CD4-positive, alpha-beta T cell treated with Interleukin-17A for 1 hour (primary cell): ENCODE results near the gene NDUFA3.
"Not testable (repeated sequence)": the region's sequence is repeated elsewhere in the genome, so short reads cannot be mapped to it uniquely, and the experiment has no call there.

ENCODE experiments used
- DNase-seq: peaks from one replicate; pipeline ENCODE4 v3.0.0-alpha.2; 2020

The NDUFA3 gene

GRCh38 chr19:54102421-54103169 lies at the start of gene NDUFA3:
NDUFA3 (plus strand) TSS chr19:54102855; CDS start chr19:54102879, 24 bp downstream.
- DNase-seq = peak; percentile 98

DNA sequence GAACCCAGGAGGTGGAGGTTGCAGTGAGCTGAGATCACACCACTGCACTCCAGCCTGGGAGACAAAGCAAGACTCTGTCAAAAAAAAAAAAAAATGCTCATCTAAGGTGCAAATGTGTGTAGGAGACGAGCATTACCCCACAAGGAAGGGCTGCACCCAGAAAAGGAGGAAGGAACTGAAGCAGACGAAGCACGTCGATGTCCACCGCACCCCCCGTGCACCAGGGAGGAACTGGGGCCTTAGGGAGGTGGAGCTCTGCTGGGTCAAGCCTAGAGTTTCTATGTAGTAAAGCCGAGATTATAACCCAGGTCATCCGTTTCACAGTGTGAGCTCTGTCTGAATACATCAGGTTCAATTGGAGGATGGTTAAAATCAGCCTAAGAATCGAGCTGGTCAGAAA lies 40.0 kb upstream of the NDUFA3 start:
- no peak for DNase-seq

GRCh38 chr19:54063350-54064116 lies 39.1 kb upstream of the NDUFA3 start, which contains the start of gene VSTM1:
VSTM1 (minus strand) TSS chr19:54063897; CDS start chr19:54063777, 120 bp downstream.
- no peak for DNase-seq

- DNase-seq = no peak
Measured at GRCh38 chr19:54069470-54069869, 33.2 kb upstream of the NDUFA3 start.

DNA sequence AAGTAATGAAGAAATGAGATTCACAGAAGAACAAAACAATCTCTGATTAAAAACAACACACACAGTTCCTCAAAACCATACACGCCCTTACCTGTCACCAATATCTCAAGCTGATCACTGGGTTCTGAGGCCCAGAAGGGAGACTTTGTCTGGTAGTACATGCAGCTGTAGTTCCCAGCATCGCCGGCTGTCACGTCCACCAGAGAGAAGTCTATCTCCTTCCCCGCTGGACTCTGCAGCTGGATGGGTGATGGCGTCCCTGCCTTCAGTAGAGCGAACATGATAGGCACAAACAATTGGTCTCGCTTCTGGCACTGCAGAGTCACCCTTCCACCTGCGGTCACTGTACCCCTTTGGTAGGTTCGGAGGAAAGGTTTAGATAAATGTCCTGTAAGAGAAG lies 28.8 kb upstream of the NDUFA3 start:
- no peak for DNase-seq

GRCh38 chr19:54074851-54075250 lies 27.8 kb upstream of the NDUFA3 start:
- DNase-seq = no peak

- DNase-seq = no peak
Measured at GRCh38 chr19:54077334-54077733, 25.3 kb upstream of the NDUFA3 start.

GRCh38 chr19:54081032-54081431 lies 21.6 kb upstream of the NDUFA3 start, which contains the start of gene TARM1:
TARM1 (minus strand) TSS chr19:54081365; CDS start chr19:54081340, 25 bp downstream.
- DNase-seq = no peak

- DNase-seq = no peak
Measured at GRCh38 chr19:54084410-54084809, 18.2 kb upstream of the NDUFA3 start.

- DNase-seq = no peak
Measured at GRCh38 chr19:54094426-54095000, 8.1 kb upstream of the NDUFA3 start.

GRCh38 chr19:54095136-54095858 lies 7.4 kb upstream of the NDUFA3 start:
- DNase-seq = no peak

GRCh38 chr19:54095859-54096616 lies 6.6 kb upstream of the NDUFA3 start:
- DNase-seq = peak; percentile 65

- DNase-seq = no peak
Measured at GRCh38 chr19:54096617-54097106, 6.0 kb upstream of the NDUFA3 start.

DNA sequence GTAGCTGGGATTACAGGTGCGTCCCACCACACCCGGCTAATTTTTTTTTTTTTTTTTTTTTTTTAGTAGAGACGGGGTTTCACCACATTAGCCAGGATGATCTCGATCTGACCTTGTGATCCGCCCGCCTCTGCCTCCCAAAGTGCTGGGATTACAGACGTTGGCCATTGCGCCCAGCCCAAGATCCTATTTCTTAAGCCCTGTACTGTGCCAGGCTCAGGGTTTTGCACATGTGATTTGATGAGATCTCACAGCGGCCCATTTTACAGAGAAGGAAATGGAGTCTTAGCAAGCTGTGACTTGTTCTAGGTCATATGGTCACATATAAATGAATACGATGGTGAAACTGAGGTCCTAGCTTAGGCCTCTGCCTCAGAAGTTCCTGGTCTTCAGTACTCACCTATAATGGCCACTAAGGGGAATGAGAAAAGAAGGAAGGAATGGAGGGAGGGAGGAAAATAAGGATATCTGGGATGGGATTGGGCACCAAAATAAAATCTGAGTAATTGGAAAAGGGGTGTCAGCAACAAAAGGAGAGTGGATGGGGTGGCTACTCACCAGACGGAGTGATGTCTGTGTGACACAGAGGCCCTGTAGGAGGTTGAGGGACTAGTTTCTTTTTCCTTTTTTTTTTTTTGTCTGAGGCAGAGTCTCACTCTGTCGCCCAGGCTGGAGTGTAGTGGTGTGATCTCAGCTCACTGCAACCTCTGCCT lies 3.3 kb upstream of the NDUFA3 start:
- DNase-seq = no peak

DNA sequence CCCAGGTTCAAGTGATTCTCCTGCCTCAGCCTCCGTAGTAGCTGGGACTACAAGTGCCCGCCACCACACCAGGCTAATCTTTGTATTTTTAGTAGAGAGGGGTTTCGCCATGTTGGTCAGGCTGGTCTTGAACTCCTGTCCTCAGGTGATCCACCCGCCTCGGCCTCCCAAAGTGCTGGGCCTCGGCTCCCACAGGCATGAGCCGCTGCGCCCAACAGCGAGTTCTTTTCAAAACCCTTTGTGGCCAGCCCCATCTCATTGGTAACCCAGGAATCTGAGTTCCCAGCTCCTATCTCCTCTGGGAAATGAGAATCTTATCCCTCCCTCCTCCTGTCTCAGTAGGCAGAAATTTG lies 2.8 kb upstream of the NDUFA3 start:
- DNase-seq = not testable (repeated sequence)

GRCh38 chr19:54100561-54100960 lies 2.1 kb upstream of the NDUFA3 start, which contains the start of gene OSCAR:
OSCAR (minus strand) TSS chr19:54100803; CDS start chr19:54100792, 11 bp downstream.
- DNase-seq = no peak

GRCh38 chr19:54104998-54105715 lies 2.5 kb downstream of the NDUFA3 start:
- DNase-seq = no peak

DNA sequence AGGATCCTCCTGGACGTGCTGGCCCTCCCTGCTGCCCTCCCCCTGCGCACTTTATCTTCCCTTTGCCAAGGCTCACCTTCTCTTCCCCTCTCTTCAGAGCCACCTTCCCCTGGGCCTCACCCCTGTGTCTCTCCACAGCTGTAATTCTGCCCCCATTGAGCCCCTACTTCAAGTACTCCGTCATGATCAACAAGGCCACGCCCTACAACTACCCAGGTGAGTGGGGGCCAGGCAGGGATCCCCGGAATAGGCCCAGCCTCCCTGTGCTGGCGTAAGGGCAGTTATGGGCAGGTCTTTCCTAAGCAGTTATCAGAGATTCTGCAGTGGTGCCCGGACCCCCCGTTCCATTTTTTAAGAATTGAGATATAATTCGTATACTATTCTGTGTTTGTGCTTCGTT lies 3.1 kb downstream of the NDUFA3 start:
- no peak for DNase-seq

DNA sequence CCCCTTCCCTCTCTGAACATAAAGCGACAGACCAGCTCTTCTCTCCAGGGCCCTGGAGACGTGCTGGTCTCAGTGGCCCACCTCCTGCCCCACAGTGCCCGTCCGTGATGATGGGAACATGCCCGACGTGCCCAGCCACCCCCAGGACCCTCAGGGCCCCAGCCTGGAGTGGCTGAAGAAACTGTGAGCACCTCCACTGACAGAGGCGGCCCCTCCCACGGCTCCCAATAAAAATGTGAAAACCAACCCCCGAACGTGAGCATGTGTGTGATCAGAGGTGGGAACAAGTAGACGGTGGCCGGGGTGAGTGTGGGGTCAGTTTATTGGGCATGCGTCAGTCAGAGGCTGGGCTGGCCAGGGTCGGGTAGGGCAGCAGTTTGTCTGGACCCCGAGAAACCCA lies 4.1 kb downstream of the NDUFA3 start:
- no peak for DNase-seq

- DNase-seq = no peak
Measured at GRCh38 chr19:54107876-54108490, 5.3 kb downstream of the NDUFA3 start.
